ENCODE data around the gene APOE. TPM values are rescaled to one million over a fixed set of nuclear protein-coding genes. Genes with fewer than 3 reads are reported as not detected.

The APOE gene
- total RNA-seq, 2 donors from 2014 or later, result 206 to 503 TPM

DNA sequence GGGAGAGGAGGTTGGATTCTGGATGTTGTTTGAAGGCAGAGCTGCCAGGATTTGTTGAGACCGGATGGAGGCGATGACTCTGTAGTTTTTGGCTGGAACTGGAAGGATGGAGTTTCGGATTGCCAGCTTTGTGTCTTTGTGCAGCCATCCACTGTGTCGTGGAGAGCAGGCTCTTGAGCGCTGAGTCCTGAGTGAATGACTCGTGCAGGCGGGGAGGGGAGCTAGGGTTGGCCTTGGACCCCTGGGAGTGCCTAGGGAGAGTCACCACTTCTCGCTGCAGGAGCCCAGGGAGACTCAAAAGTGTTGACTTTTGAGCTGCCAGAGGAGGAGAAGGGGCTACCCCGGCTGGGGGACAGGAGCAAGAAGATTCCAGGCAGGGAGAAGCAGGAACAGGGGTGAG, 10.7 kb upstream of the APOE start:
- Histone ChIP-seq H3K9me3 (no peaks in the 10 kb centered on the region), H3K27me3 (replicated peaks; ENCODE audit: insufficient read depth) (no peaks in the 10 kb centered on the region), H3K4me3 (no peak overlapping the region), H3K27ac (no peak overlapping the region), H3K36me3 (peaks cover 12 to 14% of the 10 kb centered on the region in 2 donors), H3K4me1 (replicated peaks) (peaks cover 12% of the 10 kb centered on the region)
- intact Hi-C loops (cut with DNase I), result no loop called here
- DNase-seq (ENCODE audit: low spot score), result no peak
- TF ChIP-seq, protein P1, sequence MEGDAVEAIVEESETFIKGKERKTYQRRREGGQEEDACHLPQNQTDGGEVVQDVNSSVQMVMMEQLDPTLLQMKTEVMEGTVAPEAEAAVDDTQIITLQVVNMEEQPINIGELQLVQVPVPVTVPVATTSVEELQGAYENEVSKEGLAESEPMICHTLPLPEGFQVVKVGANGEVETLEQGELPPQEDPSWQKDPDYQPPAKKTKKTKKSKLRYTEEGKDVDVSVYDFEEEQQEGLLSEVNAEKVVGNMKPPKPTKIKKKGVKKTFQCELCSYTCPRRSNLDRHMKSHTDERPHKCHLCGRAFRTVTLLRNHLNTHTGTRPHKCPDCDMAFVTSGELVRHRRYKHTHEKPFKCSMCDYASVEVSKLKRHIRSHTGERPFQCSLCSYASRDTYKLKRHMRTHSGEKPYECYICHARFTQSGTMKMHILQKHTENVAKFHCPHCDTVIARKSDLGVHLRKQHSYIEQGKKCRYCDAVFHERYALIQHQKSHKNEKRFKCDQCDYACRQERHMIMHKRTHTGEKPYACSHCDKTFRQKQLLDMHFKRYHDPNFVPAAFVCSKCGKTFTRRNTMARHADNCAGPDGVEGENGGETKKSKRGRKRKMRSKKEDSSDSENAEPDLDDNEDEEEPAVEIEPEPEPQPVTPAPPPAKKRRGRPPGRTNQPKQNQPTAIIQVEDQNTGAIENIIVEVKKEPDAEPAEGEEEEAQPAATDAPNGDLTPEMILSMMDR (IDR thresholded peaks at IDR 0.05), result no peak
- no peak for TF ChIP-seq POLR2AphosphoS5 (IDR thresholded peaks at IDR 0.05)
- TF ChIP-seq POLR2A (IDR thresholded peaks at IDR 0.05), result no peak
- WGBS, result 86% methylated on average over 9 of the region's 9 CpGs

DNA sequence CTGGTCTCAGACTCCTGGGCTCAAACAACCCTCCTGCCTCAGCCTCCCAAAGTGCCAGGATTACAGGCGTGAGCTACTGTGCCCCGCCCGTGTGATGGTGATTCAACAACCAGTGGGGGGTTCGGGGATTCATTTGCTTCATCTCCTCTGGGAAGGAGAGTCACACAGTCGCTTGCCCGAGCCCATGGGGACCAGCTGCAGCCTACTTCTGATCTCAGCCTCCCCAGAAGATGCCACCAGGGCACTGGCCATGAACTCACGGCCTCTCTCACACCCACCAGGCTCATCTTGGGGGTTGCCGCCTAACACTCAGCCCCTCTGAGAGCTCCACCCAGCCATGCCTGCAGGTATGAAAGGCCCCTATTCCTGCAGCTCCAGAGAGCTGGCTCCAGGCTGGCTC, 7.8 kb upstream of the APOE start:
- no peak for DNase-seq (ENCODE audit: low spot score)
- intact Hi-C loops (cut with DNase I), result no loop called here
- Histone ChIP-seq H3K4me1 (replicated peaks) (no peaks in the 10 kb centered on the region), H3K4me3 (no peak overlapping the region), H3K36me3 (peaks cover 12 to 14% of the 10 kb centered on the region in 2 donors), H3K27ac (no peak overlapping the region), H3K27me3 (replicated peaks; ENCODE audit: insufficient read depth) (no peaks in the 10 kb centered on the region), H3K9me3 (no peaks in the 10 kb centered on the region)
- TF ChIP-seq POLR2AphosphoS5 (IDR thresholded peaks at IDR 0.05), result no peak
- WGBS, result 89% methylated on average over 8 of the region's 8 CpGs

DNA sequence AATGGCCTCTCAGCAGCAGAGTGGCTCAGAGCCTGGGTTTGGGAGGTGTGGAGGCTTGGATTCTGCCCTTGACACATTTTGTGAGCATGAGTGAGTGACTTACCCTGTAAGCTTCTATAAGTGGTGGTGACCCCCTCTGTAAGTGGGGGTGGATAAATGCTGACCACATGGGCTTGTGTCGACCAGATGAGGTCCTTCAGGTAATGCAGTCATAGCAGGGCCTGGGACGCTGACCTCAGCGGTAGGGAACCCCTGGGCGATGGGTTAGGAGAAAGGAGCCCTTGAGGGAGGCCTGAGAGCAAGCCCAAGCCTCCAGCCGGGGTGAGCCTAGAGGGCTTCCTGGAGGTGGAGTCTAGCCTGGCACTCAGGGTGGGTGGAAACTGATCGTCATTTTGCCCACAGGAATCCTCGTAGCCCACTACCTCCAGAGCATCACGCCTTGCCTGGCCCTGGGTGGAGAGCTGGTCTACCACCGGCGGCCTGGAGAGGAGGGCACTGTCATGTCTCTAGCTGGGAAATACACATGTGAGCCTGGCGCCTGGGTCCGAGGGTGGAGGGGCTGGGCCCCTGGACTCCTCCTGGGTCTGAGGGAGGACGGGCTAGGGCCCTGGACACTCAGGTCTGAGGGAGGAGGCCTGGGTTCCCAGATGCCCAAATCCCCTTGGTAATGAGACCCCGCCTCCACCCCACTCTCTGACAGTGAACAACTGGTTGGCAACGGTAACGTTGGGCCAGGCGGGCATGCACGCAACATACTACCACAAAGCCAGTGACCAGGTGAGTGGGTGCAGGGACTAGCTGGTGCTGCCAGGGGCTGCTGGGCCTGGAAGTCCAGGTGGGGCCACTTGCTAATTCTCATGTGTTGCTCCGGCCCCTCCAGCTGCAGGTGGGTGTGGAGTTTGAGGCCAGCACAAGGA, 5.0 kb upstream of the APOE start:
- WGBS, result 90% methylated on average over 18 of the region's 19 CpGs

DNA sequence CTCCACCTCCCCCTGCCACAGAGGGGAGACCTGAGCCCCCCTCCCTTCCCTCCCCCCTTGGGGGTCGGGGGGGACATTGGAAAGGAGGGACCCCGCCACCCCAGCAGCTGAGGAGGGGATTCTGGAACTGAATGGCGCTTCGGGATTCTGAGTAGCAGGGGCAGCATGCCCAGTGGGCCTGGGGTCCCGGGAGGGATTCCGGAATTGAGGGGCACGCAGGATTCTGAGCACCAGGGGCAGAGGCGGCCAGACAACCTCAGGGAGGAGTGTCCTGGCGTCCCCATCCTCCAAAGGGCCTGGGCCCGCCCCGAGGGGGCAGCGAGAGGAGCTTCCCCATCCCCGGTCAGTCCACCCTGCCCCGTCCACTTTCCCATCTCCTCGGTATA, 2.4 kb upstream of the APOE start:
- Histone ChIP-seq H3K9me3 (no peaks in the 10 kb centered on the region), H3K36me3 (no peaks in the 10 kb centered on the region), H3K4me1 (replicated peaks) (no peaks in the 10 kb centered on the region), H3K27me3 (replicated peaks; ENCODE audit: insufficient read depth) (peaks cover 5% of the 10 kb centered on the region), H3K27ac (no peak overlapping the region), H3K4me3 (no peak overlapping the region)
- TF ChIP-seq, protein P1 (IDR thresholded peaks at IDR 0.05), result no peak
- TF ChIP-seq POLR2AphosphoS5 (IDR thresholded peaks at IDR 0.05) (no peak), POLR2A (IDR thresholded peaks at IDR 0.05) (no peak)
- DNase-seq (ENCODE audit: low spot score), result no peak
- intact Hi-C loops (cut with DNase I), result loop anchor here (10.0 kb wide), 1 partner anchor 152 kb away; no protein-coding TSS in a partner anchor
- whole genome bisulfite sequencing, result 70% methylated on average over 14 of the region's 15 CpGs

More for the DNA sequence above, 5.0 kb upstream of the APOE start:
- H3K36me3 ChIP-seq, result peaks cover 10 to 11% of the 10 kb centered on the region in 2 donors
- peaks cover 4% of the 10 kb centered on the region for H3K27me3 ChIP-seq (replicated peaks; ENCODE audit: insufficient read depth)
- H3K4me1 ChIP-seq (replicated peaks), result no peaks in the 10 kb centered on the region
- no peak for TF ChIP-seq POLR2A (IDR thresholded peaks at IDR 0.05)
- TF ChIP-seq, protein P1 (IDR thresholded peaks at IDR 0.05), result no peak
- no peak for TF ChIP-seq POLR2AphosphoS5 (IDR thresholded peaks at IDR 0.05)
- intact Hi-C loops (cut with DNase I), result loop anchor here (10.0 kb wide), 1 partner anchor 154 kb away; no protein-coding TSS in a partner anchor
- no peak for DNase-seq (ENCODE audit: low spot score)
- no peak overlapping the region for H3K27ac ChIP-seq
- H3K4me3 ChIP-seq, result no peak overlapping the region
- H3K9me3 ChIP-seq, result no peaks in the 10 kb centered on the region

DNA sequence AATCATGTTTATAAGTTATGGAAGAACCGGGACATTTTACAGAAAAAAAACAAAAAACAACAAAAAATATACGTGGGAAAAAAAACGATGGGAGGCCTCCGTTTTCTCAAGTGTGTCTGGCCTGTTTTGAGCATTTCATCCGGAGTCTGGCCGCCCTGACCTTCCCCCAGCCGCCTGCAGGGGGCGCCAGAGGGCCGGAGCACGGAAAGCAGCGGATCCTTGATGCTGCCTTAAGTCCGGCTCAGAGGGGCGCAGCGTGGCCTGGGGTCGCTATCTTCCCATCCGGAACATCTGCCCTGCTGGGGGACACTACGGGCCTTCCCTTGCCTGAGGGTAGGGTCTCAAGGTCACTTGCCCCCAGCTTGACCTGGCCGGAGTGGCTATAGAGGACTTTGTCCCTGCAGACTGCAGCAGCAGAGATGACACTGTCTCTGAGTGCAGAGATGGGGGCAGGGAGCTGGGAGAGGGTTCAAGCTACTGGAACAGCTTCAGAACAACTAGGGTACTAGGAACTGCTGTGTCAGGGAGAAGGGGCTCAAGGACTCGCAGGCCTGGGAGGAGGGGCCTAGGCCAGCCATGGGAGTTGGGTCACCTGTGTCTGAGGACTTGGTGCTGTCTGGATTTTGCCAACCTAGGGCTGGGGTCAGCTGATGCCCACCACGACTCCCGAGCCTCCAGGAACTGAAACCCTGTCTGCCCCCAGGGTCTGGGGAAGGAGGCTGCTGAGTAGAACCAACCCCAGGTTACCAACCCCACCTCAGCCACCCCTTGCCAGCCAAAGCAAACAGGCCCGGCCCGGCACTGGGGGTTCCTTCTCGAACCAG, 1.8 kb upstream of the APOE start:
- H3K9me3 ChIP-seq, result no peaks in the 10 kb centered on the region

More for the DNA sequence above, 1.8 kb upstream of the APOE start:
- H3K4me1 ChIP-seq (replicated peaks), result no peaks in the 10 kb centered on the region
- TF ChIP-seq POLR2AphosphoS5 (IDR thresholded peaks at IDR 0.05), result peak; percentile 32
- TF ChIP-seq, protein P1 (IDR thresholded peaks at IDR 0.05), result peak; percentile 94 to 95 (median 94)
- TF ChIP-seq POLR2A (IDR thresholded peaks at IDR 0.05), result no peak
- no peak overlapping the region for H3K4me3 ChIP-seq
- 22% methylated on average over 21 of the region's 24 CpGs for WGBS
- no peaks in the 10 kb centered on the region for H3K36me3 ChIP-seq
- peaks cover 5% of the 10 kb centered on the region for H3K27me3 ChIP-seq (replicated peaks; ENCODE audit: insufficient read depth)
- intact Hi-C loops (cut with DNase I), result loop anchor here (2.0 to 10.0 kb wide), 2 partner anchors 47 to 151 kb away; no protein-coding TSS in a partner anchor
- DNase-seq (ENCODE audit: low spot score), result peak; percentile 42
- no peak overlapping the region for H3K27ac ChIP-seq
